Activated CD4-positive, CD25-positive, alpha-beta regulatory T cell (primary cell): ENCODE measurements around the gene NR0B2.

Source experiments
- DNase-seq, 4 experiments: peaks; one replicate each; lab custom pipeline; 2025; lab: John Stamatoyannopoulos, UW

NR0B2 gene

DNA sequence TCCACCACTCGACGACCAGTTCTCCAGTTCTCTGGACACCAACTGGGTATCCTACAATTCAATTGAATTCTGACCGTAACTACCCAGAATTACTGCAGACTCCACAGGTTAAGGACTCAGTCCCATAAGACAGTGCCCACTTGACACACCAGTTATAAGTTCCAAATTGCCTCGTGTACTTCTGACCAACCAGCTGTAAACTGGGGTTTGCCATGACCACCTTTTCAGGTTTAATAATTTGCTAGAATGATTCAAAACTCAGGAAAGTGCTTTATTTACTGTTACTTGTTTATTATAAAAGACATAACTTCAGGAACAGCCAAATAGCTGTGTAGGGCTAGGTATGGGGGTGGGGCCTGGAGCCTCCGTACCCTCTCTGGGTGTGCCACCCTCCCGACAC, 23.0 kb upstream of the NR0B2 start:
- no peak for DNase-seq

DNA sequence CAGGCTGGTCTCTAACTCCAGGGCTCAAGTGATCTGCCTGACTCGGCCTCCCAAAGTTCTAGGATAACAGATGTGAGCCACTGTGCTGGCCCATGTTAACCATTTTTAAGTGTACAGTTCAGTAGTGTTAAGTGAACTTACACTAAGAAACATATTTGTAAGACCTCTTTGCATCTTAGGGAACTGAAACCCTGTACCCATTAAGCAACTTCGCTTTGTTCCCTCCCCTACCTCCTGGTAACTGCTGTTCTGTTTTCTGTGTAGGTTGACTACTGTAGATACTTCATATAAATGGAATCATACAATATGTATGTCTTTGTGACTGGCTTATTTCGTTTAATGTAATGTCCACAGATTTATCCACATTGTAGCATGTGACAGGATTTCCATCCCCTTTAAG, 18.8 kb upstream of the NR0B2 start:
- no peak for DNase-seq

GRCh38 chr1:26923711-26924110, 9.9 kb upstream of the NR0B2 start:
- no peak for DNase-seq

GRCh38 chr1:26922901-26923300, 9.1 kb upstream of the NR0B2 start:
- no peak for DNase-seq

DNA sequence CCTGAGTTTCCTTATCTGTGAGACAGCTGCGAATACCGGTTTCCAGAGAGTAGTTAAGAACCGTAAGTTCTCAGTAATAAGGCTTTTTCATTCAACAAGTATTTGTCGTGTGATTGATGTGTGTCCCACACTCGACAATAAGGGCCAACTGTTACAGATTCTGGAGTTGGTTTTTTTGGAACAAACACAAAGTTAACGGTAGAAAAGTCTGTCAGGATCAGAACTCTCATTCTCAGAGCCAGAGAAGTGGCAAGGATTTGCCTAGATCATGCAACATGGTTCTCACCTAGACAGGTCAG, 8.6 kb upstream of the NR0B2 start:
- no peak for DNase-seq

- peak; percentile 85 to 95 (median 92) for DNase-seq
These were observed 8.0 kb upstream of the NR0B2 start, which contains the start of gene NUDC for GRCh38 chr1:26921540-26922430. NUDC (plus strand) TSS chr1:26921743; CDS start chr1:26921849, 106 bp downstream.

GRCh38 chr1:26921126-26921539, 7.4 kb upstream of the NR0B2 start:
- DNase-seq: no peak

- no peak for DNase-seq
These were observed 1.5 kb upstream of the NR0B2 start for GRCh38 chr1:26915204-26915842.

GRCh38 chr1:26913389-26913753, 404 bp downstream of the NR0B2 start:
- no peak for DNase-seq

DNA sequence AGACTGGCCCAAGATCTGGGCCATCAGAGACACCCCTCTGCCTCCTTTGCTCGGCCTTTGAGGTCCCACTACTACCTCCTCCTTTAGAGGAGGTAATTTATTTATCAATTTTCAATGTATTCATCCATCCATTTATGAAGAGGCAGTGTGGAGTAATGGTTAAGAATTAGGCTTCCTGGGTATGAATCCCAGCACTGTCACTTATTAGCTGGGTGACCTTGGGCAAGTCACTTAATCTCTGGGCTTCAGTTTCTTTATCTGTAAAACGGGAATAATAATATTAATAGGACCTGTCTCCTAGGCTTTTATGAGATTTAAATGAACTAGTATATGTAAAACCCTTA, 1.7 kb downstream of the NR0B2 start:
- DNase-seq: no peak

DNA sequence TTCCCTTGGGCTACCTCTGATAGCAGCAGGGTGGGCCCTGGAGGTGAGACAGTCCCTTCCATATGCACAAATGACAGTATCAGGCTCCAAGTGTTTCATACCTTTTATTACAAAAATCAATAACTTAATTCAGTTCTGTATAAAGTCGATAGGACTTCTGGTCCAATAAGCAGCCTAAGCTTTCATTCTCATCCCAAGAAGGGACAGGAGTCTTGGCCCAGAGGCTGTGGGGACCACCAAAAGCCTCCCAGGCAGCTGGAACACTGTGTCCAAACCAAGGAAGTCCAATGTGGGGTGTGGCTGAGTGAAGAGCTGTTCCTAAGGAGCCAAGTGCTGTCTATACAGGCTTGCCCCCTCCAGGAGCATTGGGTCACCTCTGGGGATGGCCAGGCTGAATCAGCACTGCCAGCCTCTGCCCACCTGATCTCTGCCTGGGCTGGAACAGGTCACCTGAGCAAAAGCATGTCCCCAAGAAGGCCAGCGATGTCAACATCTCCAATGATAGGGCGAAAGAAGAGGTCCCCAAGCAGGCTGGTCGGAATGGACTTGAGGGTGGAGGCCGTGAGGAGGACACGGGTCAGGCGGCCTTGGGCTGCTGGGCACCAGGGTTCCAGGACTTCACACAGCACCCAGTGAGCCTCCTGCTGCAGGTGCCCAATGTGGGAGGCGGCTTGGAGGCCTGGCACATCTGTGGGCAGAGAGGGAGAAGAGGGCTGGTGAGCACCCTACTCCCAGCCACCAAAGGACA, 2.2 kb downstream of the NR0B2 start:
- DNase-seq: no peak

GRCh38 chr1:26910343-26911160, 3.2 kb downstream of the NR0B2 start:
- DNase-seq: no peak

- DNase-seq: no peak
These were observed 3.8 kb downstream of the NR0B2 start for GRCh38 chr1:26909951-26910342.

- DNase-seq: no peak
These were observed 6.5 kb downstream of the NR0B2 start for GRCh38 chr1:26907071-26907917.

GRCh38 chr1:26900815-26901511, 12.8 kb downstream of the NR0B2 start:
- no peak for DNase-seq

- peak; percentile 75 to 80 (median 76) for DNase-seq
These were observed 13.6 kb downstream of the NR0B2 start, which contains the start of gene GPATCH3 for GRCh38 chr1:26900001-26900814. GPATCH3 (minus strand) TSS chr1:26900467; CDS start chr1:26900442, 25 bp downstream.

DNA sequence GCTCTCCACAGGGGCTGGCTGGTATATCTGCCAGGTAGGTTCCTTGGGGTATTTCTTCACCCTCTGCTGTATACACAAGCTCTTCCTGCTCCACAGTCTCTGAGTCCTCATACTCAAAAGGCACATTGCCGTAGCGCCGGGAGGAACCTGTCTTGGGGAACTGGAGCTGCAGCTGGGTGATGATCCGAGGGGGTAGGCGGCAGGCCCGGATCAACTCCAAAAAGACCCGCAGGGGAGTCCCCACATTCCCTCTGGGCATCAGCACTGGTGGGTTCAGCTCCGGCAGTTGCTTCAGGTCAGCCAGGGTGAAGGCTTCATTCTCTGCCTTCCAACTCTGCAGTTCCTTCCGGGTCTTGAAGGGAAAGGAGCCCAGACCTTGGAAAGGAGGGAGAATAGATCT, 16.4 kb downstream of the NR0B2 start:
- DNase-seq: no peak

DNA sequence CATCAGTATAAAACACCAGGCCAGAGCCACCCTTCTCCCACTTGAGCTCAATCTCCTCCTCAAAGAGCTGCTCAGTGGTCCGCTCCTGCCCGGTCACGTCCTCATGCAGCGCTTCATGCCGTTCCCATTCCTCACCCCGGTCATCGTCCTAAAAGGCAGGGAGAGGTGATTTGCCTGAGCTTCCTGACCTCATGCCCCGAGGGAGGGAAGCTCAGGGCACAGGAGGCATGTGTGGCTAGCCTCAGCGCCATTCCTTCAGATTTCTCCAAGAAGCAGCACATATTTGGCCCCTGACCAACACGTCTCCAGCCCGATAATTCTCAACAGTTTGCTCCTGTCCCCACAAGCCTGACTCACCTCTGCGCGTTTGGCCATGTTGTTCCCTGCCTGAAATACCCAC, 19.5 kb downstream of the NR0B2 start:
- DNase-seq: no peak

GRCh38 chr1:26890467-26890796, 23.3 kb downstream of the NR0B2 start:
- DNase-seq: no peak
